ENCODE results near the gene NYAP1.
"Not testable (repeated sequence)": the region's sequence is repeated elsewhere in the genome, so short reads cannot be mapped to it uniquely, and the experiment has no call there.

Gene NYAP1

DNA sequence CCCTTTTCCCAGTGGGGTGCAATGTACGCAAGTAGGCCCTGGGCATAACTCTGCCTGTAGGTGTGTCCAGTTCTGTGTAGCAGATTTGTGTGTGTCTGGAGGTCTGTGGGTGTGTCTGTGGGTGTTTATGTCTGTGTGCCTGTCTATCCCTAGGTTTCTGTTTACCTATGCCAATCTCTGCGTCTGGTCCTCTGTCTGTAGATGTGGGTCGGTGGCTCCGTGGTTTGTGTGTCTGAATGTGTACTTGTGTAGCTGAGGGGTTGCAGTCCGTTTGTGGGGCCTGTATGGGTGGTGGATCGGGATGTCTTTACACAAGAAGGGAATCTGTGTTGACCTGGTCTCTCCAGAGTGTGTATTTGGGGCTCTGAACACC, 932 bp downstream of the NYAP1 start:
- peaks cover 6% of the 10 kb centered on the region for H3K4me1 ChIP-seq (ENCODE audit: insufficient read depth, low read length)
- no peaks in the 10 kb centered on the region for H3K36me3 ChIP-seq (ENCODE audit: insufficient read depth, low read length)
- peak overlapping the region; percentile 72; the same call in 1 of the 2 replicates for H3K9ac ChIP-seq (ENCODE audit: low read depth, low read length)
- no peaks in the 10 kb centered on the region for H3K9me3 ChIP-seq (ENCODE audit: control insufficient read depth, insufficient read depth, low read length)

GRCh38 chr7:100485471-100485876, 1.7 kb downstream of the NYAP1 start:
- Histone ChIP-seq H3K9me3 (ENCODE audit: control insufficient read depth, insufficient read depth, low read length) (no peaks in the 10 kb centered on the region), H3K9ac (ENCODE audit: low read depth, low read length) (no peak overlapping the region), H3K36me3 (ENCODE audit: insufficient read depth, low read length) (no peaks in the 10 kb centered on the region), H3K4me1 (ENCODE audit: insufficient read depth, low read length) (peaks cover 6% of the 10 kb centered on the region)

- Histone ChIP-seq H3K9me3 (ENCODE audit: control insufficient read depth, insufficient read depth, low read length) (no peaks in the 10 kb centered on the region), H3K4me1 (ENCODE audit: insufficient read depth, low read length) (peaks cover 6% of the 10 kb centered on the region), H3K9ac (ENCODE audit: low read depth, low read length) (no peak overlapping the region), H3K36me3 (ENCODE audit: insufficient read depth, low read length) (no peaks in the 10 kb centered on the region)
Observed at GRCh38 chr7:100486111-100486636, 2.4 kb downstream of the NYAP1 start.

DNA sequence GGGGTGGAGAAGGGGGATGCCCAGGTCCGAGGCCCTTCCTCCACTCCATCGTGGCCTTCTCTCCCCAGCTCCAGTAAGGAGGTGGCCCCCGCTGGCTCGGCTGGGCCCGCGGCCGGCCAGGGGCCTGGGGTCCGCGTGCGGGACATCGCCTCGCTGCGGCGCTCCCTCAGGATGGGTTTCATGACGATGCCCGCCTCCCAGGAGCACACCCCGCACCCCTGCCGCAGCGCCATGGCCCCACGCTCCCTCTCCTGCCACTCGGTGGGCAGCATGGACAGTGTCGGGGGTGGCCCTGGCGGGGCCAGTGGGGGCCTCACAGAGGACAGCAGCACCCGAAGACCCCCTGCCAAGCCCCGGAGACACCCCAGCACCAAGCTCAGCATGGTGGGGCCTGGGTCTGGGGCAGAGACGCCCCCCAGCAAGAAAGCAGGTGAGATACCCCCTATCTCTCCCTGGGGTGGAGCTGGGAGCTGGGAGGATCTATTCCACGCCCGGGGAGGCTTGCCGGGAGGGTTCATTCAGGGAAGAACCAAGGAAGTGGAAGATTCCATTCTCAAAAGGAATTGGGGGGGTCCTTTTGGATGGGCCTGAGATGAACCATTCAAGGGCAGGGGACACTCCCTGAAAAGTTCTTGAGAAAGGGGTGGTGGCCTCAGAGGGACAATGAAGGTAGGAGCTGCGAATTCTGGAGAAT, 3.2 kb downstream of the NYAP1 start:
- peak overlapping the region; percentile 36 for H3K9ac ChIP-seq (ENCODE audit: low read depth, low read length)

DNA sequence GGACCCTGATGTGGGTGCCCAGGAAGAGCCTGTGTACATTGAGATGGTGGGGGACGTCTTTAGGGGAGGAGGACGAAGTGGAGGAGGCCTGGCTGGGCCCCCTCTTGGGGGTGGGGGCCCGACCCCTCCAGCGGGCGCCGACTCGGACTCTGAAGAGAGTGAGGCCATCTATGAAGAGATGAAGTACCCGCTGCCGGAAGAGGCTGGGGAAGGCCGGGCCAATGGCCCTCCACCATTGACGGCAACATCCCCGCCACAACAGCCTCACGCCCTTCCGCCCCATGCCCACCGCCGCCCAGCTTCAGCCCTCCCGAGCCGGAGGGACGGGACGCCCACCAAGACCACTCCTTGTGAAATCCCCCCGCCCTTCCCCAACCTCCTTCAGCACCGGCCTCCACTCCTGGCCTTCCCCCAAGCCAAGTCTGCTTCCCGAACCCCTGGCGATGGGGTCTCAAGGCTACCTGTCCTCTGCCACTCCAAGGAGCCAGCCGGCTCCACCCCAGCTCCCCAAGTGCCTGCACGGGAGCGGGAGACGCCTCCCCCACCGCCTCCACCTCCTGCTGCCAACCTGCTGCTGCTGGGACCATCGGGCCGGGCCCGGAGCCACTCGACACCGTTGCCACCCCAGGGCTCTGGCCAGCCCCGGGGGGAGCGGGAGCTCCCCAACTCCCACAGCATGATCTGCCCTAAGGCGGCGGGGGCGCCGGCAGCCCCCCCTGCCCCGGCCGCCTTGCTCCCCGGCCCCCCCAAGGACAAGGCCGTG, 4.8 kb downstream of the NYAP1 start:
- H3K9me3 ChIP-seq (ENCODE audit: control insufficient read depth, insufficient read depth, low read length): no peaks in the 10 kb centered on the region
- H3K36me3 ChIP-seq (ENCODE audit: insufficient read depth, low read length): no peaks in the 10 kb centered on the region
- H3K9ac ChIP-seq (ENCODE audit: low read depth, low read length): no peak overlapping the region
- H3K4me1 ChIP-seq (ENCODE audit: insufficient read depth, low read length): peaks cover 6% of the 10 kb centered on the region

More for the DNA sequence above, 3.2 kb downstream of the NYAP1 start:
- Histone ChIP-seq H3K4me1 (ENCODE audit: insufficient read depth, low read length) (peaks cover 6% of the 10 kb centered on the region), H3K9me3 (ENCODE audit: control insufficient read depth, insufficient read depth, low read length) (no peaks in the 10 kb centered on the region), H3K36me3 (ENCODE audit: insufficient read depth, low read length) (no peaks in the 10 kb centered on the region)

GRCh38 chr7:100489121-100489520, 5.4 kb downstream of the NYAP1 start:
- Histone ChIP-seq H3K4me1 (ENCODE audit: insufficient read depth, low read length) (peaks cover 6% of the 10 kb centered on the region), H3K36me3 (ENCODE audit: insufficient read depth, low read length) (no peaks in the 10 kb centered on the region), H3K9me3 (ENCODE audit: control insufficient read depth, insufficient read depth, low read length) (no peaks in the 10 kb centered on the region), H3K9ac (ENCODE audit: low read depth, low read length) (no peak overlapping the region)

GRCh38 chr7:100489824-100490223, 6.1 kb downstream of the NYAP1 start:
- Histone ChIP-seq H3K9me3 (ENCODE audit: control insufficient read depth, insufficient read depth, low read length) (no peaks in the 10 kb centered on the region), H3K4me1 (ENCODE audit: insufficient read depth, low read length) (peaks cover 1% of the 10 kb centered on the region), H3K36me3 (ENCODE audit: insufficient read depth, low read length) (no peaks in the 10 kb centered on the region), H3K9ac (ENCODE audit: low read depth, low read length) (no peak overlapping the region)

- Histone ChIP-seq H3K36me3 (ENCODE audit: insufficient read depth, low read length) (no peaks in the 10 kb centered on the region), H3K4me1 (ENCODE audit: insufficient read depth, low read length) (no peaks in the 10 kb centered on the region; the same call in 1 of the 2 replicates), H3K9me3 (ENCODE audit: control insufficient read depth, insufficient read depth, low read length) (no peaks in the 10 kb centered on the region), H3K9ac (ENCODE audit: low read depth, low read length) (no peak overlapping the region)
Observed at GRCh38 chr7:100490483-100491191, 6.9 kb downstream of the NYAP1 start.

DNA sequence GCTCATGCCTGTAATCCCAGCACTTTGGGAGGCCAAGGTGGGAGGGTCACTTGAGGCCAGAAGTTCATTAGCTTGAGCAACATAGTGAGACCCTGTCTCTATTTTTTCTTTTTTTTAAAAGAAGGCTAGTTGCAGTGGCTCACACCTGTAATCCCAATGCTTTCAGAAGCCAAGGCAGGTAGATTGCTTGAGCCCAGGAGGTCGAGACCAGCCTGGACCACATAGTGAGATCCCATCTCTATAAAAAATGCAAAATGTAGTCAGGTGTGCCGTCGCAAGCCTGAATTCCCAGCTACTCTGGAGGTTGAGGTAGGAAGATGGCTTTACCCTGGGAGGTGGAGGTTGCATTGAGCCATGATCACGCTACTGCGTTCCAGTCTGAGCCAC, 7.5 kb downstream of the NYAP1 start:
- no peak overlapping the region for H3K9ac ChIP-seq (ENCODE audit: low read depth, low read length)
- no peaks in the 10 kb centered on the region for H3K36me3 ChIP-seq (ENCODE audit: insufficient read depth, low read length)
- no peaks in the 10 kb centered on the region for H3K9me3 ChIP-seq (ENCODE audit: control insufficient read depth, insufficient read depth, low read length)
- H3K4me1 ChIP-seq (ENCODE audit: insufficient read depth, low read length): no peaks in the 10 kb centered on the region; the same call in 1 of the 2 replicates

GRCh38 chr7:100492738-100493475, 9.2 kb downstream of the NYAP1 start:
- no peaks in the 10 kb centered on the region for H3K36me3 ChIP-seq (ENCODE audit: insufficient read depth, low read length)
- no peaks in the 10 kb centered on the region for H3K9me3 ChIP-seq (ENCODE audit: control insufficient read depth, insufficient read depth, low read length)
- H3K9ac ChIP-seq (ENCODE audit: low read depth, low read length): peak overlapping the region; percentile 46
- H3K4me1 ChIP-seq (ENCODE audit: insufficient read depth, low read length): no peaks in the 10 kb centered on the region; the same call in 1 of the 2 replicates

DNA sequence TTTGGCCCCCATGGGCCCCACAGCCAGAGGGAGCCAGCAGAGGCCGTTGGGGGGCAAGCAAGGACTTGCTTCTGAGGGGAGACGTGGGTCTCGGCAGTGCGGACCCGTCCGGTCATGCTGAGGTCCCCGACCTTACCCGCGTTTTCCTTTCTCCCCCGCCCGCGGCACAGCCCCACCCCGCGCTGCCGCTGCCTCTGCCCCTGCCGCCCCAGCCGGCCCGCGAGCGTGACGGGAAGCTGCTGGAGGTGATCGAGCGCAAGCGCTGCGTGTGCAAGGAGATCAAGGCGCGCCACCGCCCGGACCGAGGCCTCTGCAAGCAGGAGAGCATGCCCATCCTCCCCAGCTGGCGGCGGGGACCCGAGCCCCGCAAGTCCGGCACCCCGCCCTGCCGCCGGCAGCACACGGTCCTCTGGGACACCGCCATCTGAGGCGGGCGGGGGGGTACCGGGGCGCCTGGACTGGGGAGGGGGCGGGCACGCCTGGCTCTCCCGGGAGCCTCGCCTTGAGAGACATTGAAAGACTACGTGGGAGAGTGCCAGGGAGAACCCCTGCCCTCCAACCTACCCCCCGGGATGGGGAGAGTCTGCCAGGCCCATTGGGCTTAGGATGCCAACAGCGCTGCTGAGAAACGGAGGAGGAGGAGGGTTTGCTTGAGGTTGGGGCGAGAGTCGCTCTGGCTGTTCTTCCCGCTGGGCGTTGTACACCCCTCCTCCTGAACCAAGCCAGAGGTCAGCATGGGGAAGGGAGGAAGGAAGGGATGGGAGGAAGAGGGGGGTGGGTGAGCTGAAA, 9.9 kb downstream of the NYAP1 start:
- no peaks in the 10 kb centered on the region; the same call in 1 of the 2 replicates for H3K4me1 ChIP-seq (ENCODE audit: insufficient read depth, low read length)
- peak overlapping the region; percentile 52 for H3K9ac ChIP-seq (ENCODE audit: low read depth, low read length)
- no peaks in the 10 kb centered on the region for H3K36me3 ChIP-seq (ENCODE audit: insufficient read depth, low read length)
- H3K9me3 ChIP-seq (ENCODE audit: control insufficient read depth, insufficient read depth, low read length): no peaks in the 10 kb centered on the region

GRCh38 chr7:100496509-100496908, 12.8 kb downstream of the NYAP1 start:
- H3K36me3 ChIP-seq (ENCODE audit: insufficient read depth, low read length): no peaks in the 10 kb centered on the region
- H3K9me3 ChIP-seq (ENCODE audit: control insufficient read depth, insufficient read depth, low read length): no peaks in the 10 kb centered on the region
- no peak overlapping the region for H3K9ac ChIP-seq (ENCODE audit: low read depth, low read length)
- no peaks in the 10 kb centered on the region; the same call in 1 of the 2 replicates for H3K4me1 ChIP-seq (ENCODE audit: insufficient read depth, low read length)

- H3K36me3 ChIP-seq (ENCODE audit: insufficient read depth, low read length); H3K4me1 ChIP-seq (ENCODE audit: insufficient read depth, low read length); H3K9ac ChIP-seq (ENCODE audit: low read depth, low read length); H3K9me3 ChIP-seq (ENCODE audit: control insufficient read depth, insufficient read depth, low read length): not testable (repeated sequence)
Observed at GRCh38 chr7:100500743-100501142, 17.0 kb downstream of the NYAP1 start.

Data from ES-I3 (cell line).